PC-9 (cell line): ENCODE data around the gene PCDHGB1.
"Not testable (repeated sequence)": the region's sequence is repeated elsewhere in the genome, so short reads cannot be mapped to it uniquely, and the experiment has no call there.

Source experiments
- CTCF ChIP-seq: fragments of 200-600 bp; sonication (generic); conservative IDR thresholded peaks from 2 replicates; pipeline ENCODE4 v1.6.1; 2017; ENCODE audit warnings: mixed run types, antibody characterized with exemption, mild to moderate bottlenecking, moderate library complexity
- EZH2 ChIP-seq: fragments of 200-600 bp; sonication (generic); IDR thresholded peaks from 2 replicates; pipeline ENCODE4 v1.8.0; 2017; ENCODE audit warnings: antibody characterized with exemption, low read depth

- TF ChIP-seq CTCF, EZH2: not testable (repeated sequence)
Measured at GRCh38 chr5:141375444-141376155, 25.7 kb downstream of the PCDHGB1 start.
